Spleen (tissue), 11 donors: ENCODE data around the gene LRRC8A. TPM values are rescaled to one million over a fixed set of nuclear protein-coding genes. Genes with fewer than 3 reads are reported as not detected.
"Not testable (repeated sequence)": the region's sequence is repeated elsewhere in the genome, so short reads cannot be mapped to it uniquely, and the experiment has no call there.

ENCODE experiments used
- DNase-seq: peaks from one replicate; pipeline ENCODE4 v3.0.0-alpha.2; 2020
- H3K27ac ChIP-seq, 8 donors: fragments of 200-600 bp; sonication (generic) in 7 of 8; 1 replicate in 4 of 8; 2 replicates in 4 of 8; pipeline versions ENCODE4 v1.5.0 to v1.8.0; 2016 to 2021; ENCODE audit warnings: inconsistent platforms in 4 of 8, mild to moderate bottlenecking in 4 of 8, moderate library complexity in 1 of 8
- H3K27me3 ChIP-seq, 7 donors: fragments of 200-600 bp; sonication (generic) in 6 of 7; replicated peaks in 1 of 7; 1 replicate in 4 of 7; 2 replicates in 3 of 7; pipeline versions ENCODE4 v1.5.0 to v1.8.0; 2016 to 2021; ENCODE audit warnings: inconsistent platforms in 3 of 7, mild to moderate bottlenecking in 1 of 7
- H3K36me3 ChIP-seq, 6 donors: fragments of 200-600 bp; sonication (generic) in 5 of 6; 1 replicate in 4 of 6; 2 replicates in 2 of 6; pipeline versions ENCODE4 v1.5.0 to v1.8.0; 2016 to 2021; ENCODE audit warnings: inconsistent platforms in 2 of 6
- H3K4me1 ChIP-seq, 6 donors: fragments of 200-600 bp; sonication (generic) in 5 of 6; 1 replicate in 3 of 6; 2 replicates in 3 of 6; pipeline versions ENCODE4 v1.5.0 to v1.8.0; 2016 to 2021; ENCODE audit warnings: inconsistent platforms in 3 of 6
- H3K4me3 ChIP-seq, 8 donors: fragments of 200-600 bp; sonication (generic) in 7 of 8; 1 replicate in 4 of 8; 2 replicates in 4 of 8; pipeline versions ENCODE4 v1.5.0 to v1.8.0; 2016 to 2021; ENCODE audit warnings: inconsistent platforms in 4 of 8, mild to moderate bottlenecking in 4 of 8, moderate library complexity in 2 of 8
- H3K9me3 ChIP-seq, 8 donors: fragments of 200-600 bp; sonication (generic) in 7 of 8; 1 replicate in 4 of 8; 2 replicates in 4 of 8; pipeline versions ENCODE4 v1.5.0 to v1.8.0; 2016 to 2021; ENCODE audit warnings: inconsistent platforms in 4 of 8
- CTCF ChIP-seq, 11 experiments: fragments of 200-600 bp in 7 of 11; fragments of 450-650 bp in 4 of 11; sonication (generic) in 4 of 11; IDR thresholded peaks in 8 of 11; conservative IDR thresholded peaks in 3 of 11; 1 replicate in 7 of 11; 2 replicates in 4 of 11; pipeline versions ENCODE4 v1.4.0 to v1.8.0; 2016 to 2021; ENCODE audit warnings: antibody characterized with exemption in 11 of 11, inconsistent platforms in 4 of 11, mild to moderate bottlenecking in 1 of 11
- POLR2A ChIP-seq, 3 donors: fragments of 450-650 bp; IDR thresholded peaks; one replicate each; pipeline ENCODE4 v1.5.1; 2017; ENCODE audit warnings: antibody characterized with exemption in 3 of 3, mild to moderate bottlenecking in 1 of 3
- POLR2AphosphoS5 ChIP-seq, 3 donors: sonication (generic); formaldehyde crosslinking; IDR thresholded peaks; one replicate each; pipeline ENCODE4 v1.5.1; 2017; ENCODE audit warnings: antibody characterized with exemption in 3 of 3
- WGBS, 5 donors: extraction: QIAGEN DNeasy Blood & Tissue Kit in 3 of 5; methylation state at CpG; one replicate each; pipeline versions ENCODE4 v1.1.5 to v1.1.7; 2013 to 2018; 5-methylcytosine and 5-hydroxymethylcytosine counted together
- intact Hi-C: fragments of 100-400 bp; cut with DNase I; formaldehyde crosslinking; loops from one replicate; pipeline ENCODE4 v1.15.0; 2023; ENCODE audit warnings: low total_unique reads
- polyA plus RNA-seq, 3 donors: library from polyadenylated mRNA; stranded (reverse); fragments of 200-250 nt; gene quantifications; one replicate each; pipeline ENCODE4 v1.2.1, GENCODE V29; 2013
- total RNA-seq, 7 donors: library from RNA; depleted of rRNA in 3 of 7; stranded (reverse); fragments of >200 nt in 3 of 7; fragmentation: NEBNext Ultra II Directional in 4 of 7; extraction: Animal tissue kit (Norgen Biotek cat#: 25700) in 4 of 7; gene quantifications; one replicate each; pipeline versions ENCODE4 v1.1.0 to v1.2.1, GENCODE V29; 2016 to 2021
- donor health status: healthy with polysubstance abuse.
- donor health status: DM: no; HTN: no; CAD: no; lungs with moderate emphysema.
- donor health status: DM: no; HTN: no; CAD: no.
- donor health status: Bipolar disorder and iron deficiency.
- donor health status: healthy.
- donor health status: DM: no; HTN: no; CAD: no.
- donor health status: DM: yes; HTN: yes; CAD: no.

The LRRC8A gene
- total and polyA plus RNA-seq, 10 donors = 3.5 to 59.0 (median 28.4) TPM

- intact Hi-C loops = no loop called here
- H3K4me3 ChIP-seq = no peak overlapping the region
- H3K4me1 ChIP-seq = no peaks in the 10 kb centered on the region
- H3K27ac ChIP-seq = no peak overlapping the region
- TF ChIP-seq POLR2A (IDR thresholded peaks at IDR 0.05) = no peak
- TF ChIP-seq CTCF (IDR thresholded peaks at IDR 0.05 in 8 of 11, conservative IDR thresholded peaks at IDR 0.05 in 3 of 11) = no peak
- TF ChIP-seq POLR2AphosphoS5 (IDR thresholded peaks at IDR 0.05) = no peak
- WGBS, 5 donors = 90 to 98% (median 93%) methylated on average over 10 to 14 of the region's 14 CpGs
- DNase-seq = peak; percentile 51
- no peaks in the 10 kb centered on the region for H3K9me3 ChIP-seq
- H3K27me3 ChIP-seq = no peaks in the 10 kb centered on the region
- peaks cover 0 to 68% (median 6%) of the 10 kb centered on the region in 6 donors for H3K36me3 ChIP-seq
Measured at GRCh38 chr9:128836509-128837145, 45.3 kb upstream of the LRRC8A start.

DNA sequence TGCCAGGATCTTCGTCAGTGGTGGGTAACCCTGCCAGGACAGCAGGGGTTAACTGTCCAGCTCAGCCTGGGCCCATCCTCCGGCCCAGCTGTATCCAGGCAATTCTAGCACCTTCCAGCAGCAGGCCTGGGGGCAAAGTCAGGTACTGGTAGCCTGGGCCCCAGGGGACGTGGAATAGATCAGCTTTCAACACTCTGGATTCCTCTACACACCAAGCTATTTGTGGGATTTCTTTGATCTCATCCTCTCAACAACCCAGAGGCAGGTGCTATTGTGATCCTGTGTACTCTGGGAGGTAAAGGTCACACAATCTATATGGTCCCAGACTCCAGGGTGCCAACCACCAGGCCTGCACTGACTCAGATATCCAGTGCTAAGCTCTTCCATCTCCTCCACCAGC, 43.6 kb upstream of the LRRC8A start:
- 88 to 100% (median 92%) methylated on average over 2 to 3 of the region's 3 CpGs for WGBS, 5 donors
- DNase-seq = no peak
- H3K27me3 ChIP-seq = no peaks in the 10 kb centered on the region
- TF ChIP-seq POLR2AphosphoS5 (IDR thresholded peaks at IDR 0.05) (no peak), POLR2A (IDR thresholded peaks at IDR 0.05) (no peak), CTCF (IDR thresholded peaks at IDR 0.05 in 8 of 11, conservative IDR thresholded peaks at IDR 0.05 in 3 of 11) (no peak)
- no peak overlapping the region for H3K27ac ChIP-seq
- H3K4me3 ChIP-seq = no peak overlapping the region
- intact Hi-C loops = no loop called here
- no peaks in the 10 kb centered on the region for H3K9me3 ChIP-seq
- no peaks in the 10 kb centered on the region for H3K4me1 ChIP-seq
- H3K36me3 ChIP-seq = peaks cover 0 to 77% (median 6%) of the 10 kb centered on the region in 6 donors

- 90 to 100% (median 97%) methylated on average over 1 of the region's 1 CpG for WGBS, 5 donors
- DNase-seq = no peak
- intact Hi-C loops = no loop called here
- H3K36me3 ChIP-seq = peaks cover 0 to 56% (median 2%) of the 10 kb centered on the region in 6 donors
- TF ChIP-seq CTCF (IDR thresholded peaks at IDR 0.05 in 8 of 11, conservative IDR thresholded peaks at IDR 0.05 in 3 of 11) (no peak), POLR2A (IDR thresholded peaks at IDR 0.05) (no peak), POLR2AphosphoS5 (IDR thresholded peaks at IDR 0.05) (no peak)
- H3K4me1 ChIP-seq = no peaks in the 10 kb centered on the region
- H3K27me3 ChIP-seq = no peaks in the 10 kb centered on the region
- H3K27ac ChIP-seq = no peak overlapping the region
- no peak overlapping the region for H3K4me3 ChIP-seq
- H3K9me3 ChIP-seq = no peaks in the 10 kb centered on the region
Measured at GRCh38 chr9:128840524-128840923, 41.4 kb upstream of the LRRC8A start.

GRCh38 chr9:128841694-128842492, 40.0 kb upstream of the LRRC8A start:
- Histone ChIP-seq H3K4me3 (no peak overlapping the region), H3K27ac (no peak overlapping the region), H3K4me1 (no peaks in the 10 kb centered on the region), H3K36me3 (peaks cover 0 to 52% (median 0%) of the 10 kb centered on the region in 6 donors), H3K9me3 (no peaks in the 10 kb centered on the region), H3K27me3 (no peaks in the 10 kb centered on the region)
- TF ChIP-seq CTCF (IDR thresholded peaks at IDR 0.05 in 8 of 11, conservative IDR thresholded peaks at IDR 0.05 in 3 of 11) = no peak
- no peak for TF ChIP-seq POLR2A (IDR thresholded peaks at IDR 0.05)
- no peak for TF ChIP-seq POLR2AphosphoS5 (IDR thresholded peaks at IDR 0.05)
- WGBS, 5 donors = 87 to 95% (median 91%) methylated on average over 12 of the region's 12 CpGs
- intact Hi-C loops = no loop called here
- DNase-seq = peak; percentile 11

GRCh38 chr9:128843171-128843570, 38.8 kb upstream of the LRRC8A start:
- DNase-seq, H3K27ac ChIP-seq, H3K27me3 ChIP-seq, H3K4me3 ChIP-seq, H3K4me1 ChIP-seq, H3K9me3 ChIP-seq, intact Hi-C loops: not testable (repeated sequence)
- 92 to 99% (median 92%) methylated on average over 7 of the region's 7 CpGs for WGBS, 5 donors
- H3K36me3 ChIP-seq = peaks cover 0 to 43% (median 0%) of the 10 kb centered on the region in 6 donors
